ENCODE measurements around the gene GATM. TPM values are rescaled to one million over a fixed set of nuclear protein-coding genes. Genes with fewer than 3 reads are reported as not detected.

Gene GATM
- total RNA-seq, 1 experiment from 2014 or later = 1.6 TPM

DNA sequence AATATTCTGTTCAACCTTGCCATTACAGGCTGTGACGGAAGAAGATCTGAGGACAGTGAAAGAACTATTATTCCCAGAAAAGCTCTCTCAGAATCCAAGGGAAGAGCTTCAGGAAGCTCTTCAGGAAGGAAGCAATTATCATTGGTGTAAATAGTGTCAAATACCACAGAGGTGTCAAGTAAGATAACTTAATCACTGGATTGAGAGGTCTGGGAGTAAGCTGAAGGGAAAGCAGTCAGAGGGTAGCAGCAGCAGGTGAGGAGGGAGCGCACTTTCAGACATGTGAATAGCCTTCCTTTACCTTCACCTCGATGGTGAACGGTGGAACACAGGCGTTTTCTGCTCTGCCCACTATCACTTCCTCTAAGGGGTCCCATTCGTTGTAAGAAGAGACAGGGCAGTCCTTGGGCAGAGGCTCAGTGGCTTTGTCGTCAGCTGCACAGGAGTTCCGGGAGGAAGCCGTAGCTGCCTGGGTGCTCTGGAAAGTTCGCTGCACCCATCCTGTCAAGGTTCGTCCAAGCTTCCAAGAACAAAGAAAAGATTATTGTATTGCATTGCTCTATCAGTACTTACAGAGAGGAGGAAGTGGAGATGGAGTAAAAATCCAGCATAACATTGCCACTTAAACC lies 1.9 kb downstream of the GATM start:
- TF ChIP-seq, protein P1, sequence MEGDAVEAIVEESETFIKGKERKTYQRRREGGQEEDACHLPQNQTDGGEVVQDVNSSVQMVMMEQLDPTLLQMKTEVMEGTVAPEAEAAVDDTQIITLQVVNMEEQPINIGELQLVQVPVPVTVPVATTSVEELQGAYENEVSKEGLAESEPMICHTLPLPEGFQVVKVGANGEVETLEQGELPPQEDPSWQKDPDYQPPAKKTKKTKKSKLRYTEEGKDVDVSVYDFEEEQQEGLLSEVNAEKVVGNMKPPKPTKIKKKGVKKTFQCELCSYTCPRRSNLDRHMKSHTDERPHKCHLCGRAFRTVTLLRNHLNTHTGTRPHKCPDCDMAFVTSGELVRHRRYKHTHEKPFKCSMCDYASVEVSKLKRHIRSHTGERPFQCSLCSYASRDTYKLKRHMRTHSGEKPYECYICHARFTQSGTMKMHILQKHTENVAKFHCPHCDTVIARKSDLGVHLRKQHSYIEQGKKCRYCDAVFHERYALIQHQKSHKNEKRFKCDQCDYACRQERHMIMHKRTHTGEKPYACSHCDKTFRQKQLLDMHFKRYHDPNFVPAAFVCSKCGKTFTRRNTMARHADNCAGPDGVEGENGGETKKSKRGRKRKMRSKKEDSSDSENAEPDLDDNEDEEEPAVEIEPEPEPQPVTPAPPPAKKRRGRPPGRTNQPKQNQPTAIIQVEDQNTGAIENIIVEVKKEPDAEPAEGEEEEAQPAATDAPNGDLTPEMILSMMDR (IDR thresholded peaks at IDR 0.05; ENCODE audit: unreplicated experiment) = no peak
- Mint-ChIP-seq H3K36me3 (ENCODE audit: insufficient read depth, unreplicated experiment) (no peaks in the 10 kb centered on the region), H3K27ac (ENCODE audit: low read depth, unreplicated experiment) (no peak overlapping the region), H3K4me1 (ENCODE audit: insufficient read depth, unreplicated experiment) (peaks cover 9% of the 10 kb centered on the region), H3K27me3 (ENCODE audit: insufficient read depth, unreplicated experiment) (peaks cover 34% of the 10 kb centered on the region), H3K9me3 (ENCODE audit: unreplicated experiment) (no peaks in the 10 kb centered on the region), H3K4me3 (ENCODE audit: unreplicated experiment) (no peak overlapping the region)
- intact Hi-C loops (cut with micrococcal nuclease) = loop anchor here (5.0 kb wide), 1 partner anchor 69 kb away; no protein-coding TSS in a partner anchor
- DNase-seq (ENCODE audit: unreplicated experiment) = no peak
- no TSS peak for BruUV-seq (replicated peaks)
- ChIA-PET CTCF (interaction anchor here (0.5 to 2.7 kb wide), 11 partner anchors 13 to 1528 kb away, joined by 3 to 14 read pairs (median 3); no protein-coding TSS in a partner anchor), POLR2A (interaction anchor here (0.7 to 2.1 kb wide), 5 partner anchors 10 to 178 kb away, joined by 3 to 8 read pairs (median 5); a partner anchor contains a TSS)

- Mint-ChIP-seq H3K9me3 (ENCODE audit: unreplicated experiment) (no peaks in the 10 kb centered on the region), H3K36me3 (ENCODE audit: insufficient read depth, unreplicated experiment) (no peaks in the 10 kb centered on the region), H3K27me3 (ENCODE audit: insufficient read depth, unreplicated experiment) (peaks cover 34% of the 10 kb centered on the region), H3K4me3 (ENCODE audit: unreplicated experiment) (no peak overlapping the region), H3K4me1 (ENCODE audit: insufficient read depth, unreplicated experiment) (peaks cover 9% of the 10 kb centered on the region), H3K27ac (ENCODE audit: low read depth, unreplicated experiment) (no peak overlapping the region)
- no peak for DNase-seq (ENCODE audit: unreplicated experiment)
- intact Hi-C loops (cut with micrococcal nuclease) = loop anchor here (5.0 kb wide), 1 partner anchor 69 kb away; no protein-coding TSS in a partner anchor
- TF ChIP-seq, protein P1 (IDR thresholded peaks at IDR 0.05; ENCODE audit: unreplicated experiment) = no peak
- ChIA-PET POLR2A (interaction anchor here (0.7 to 0.8 kb wide), 3 partner anchors 9 to 177 kb away, joined by 3 read pairs; no protein-coding TSS in a partner anchor), CTCF (interaction anchor here (0.6 to 2.7 kb wide), 7 partner anchors 13 to 213 kb away, joined by 3 to 14 read pairs (median 3); no protein-coding TSS in a partner anchor)
- BruUV-seq (replicated peaks) = no TSS peak
Observed at GRCh38 chr15:45375836-45376235, 2.5 kb downstream of the GATM start.

- Mint-ChIP-seq H3K4me1 (ENCODE audit: insufficient read depth, unreplicated experiment) (peaks cover 9% of the 10 kb centered on the region), H3K36me3 (ENCODE audit: insufficient read depth, unreplicated experiment) (no peaks in the 10 kb centered on the region), H3K27me3 (ENCODE audit: insufficient read depth, unreplicated experiment) (peaks cover 34% of the 10 kb centered on the region), H3K4me3 (ENCODE audit: unreplicated experiment) (no peak overlapping the region), H3K27ac (ENCODE audit: low read depth, unreplicated experiment) (no peak overlapping the region), H3K9me3 (ENCODE audit: unreplicated experiment) (no peaks in the 10 kb centered on the region)
- CTCF ChIA-PET = no interaction called here
- intact Hi-C loops (cut with micrococcal nuclease) = no loop called here
- DNase-seq (ENCODE audit: unreplicated experiment) = no peak
- POLR2A ChIA-PET = interaction anchor here (1.4 kb wide), 1 partner anchor 10 kb away, joined by 3 read pairs; no protein-coding TSS in a partner anchor
- TF ChIP-seq, protein P1 (IDR thresholded peaks at IDR 0.05; ENCODE audit: unreplicated experiment) = no peak
- no TSS peak for BruUV-seq (replicated peaks)
Observed at GRCh38 chr15:45373976-45374375, 4.4 kb downstream of the GATM start.

Measured in MCF 10A (cell line).